Measurements from ENCODE around the gene UBAC2. TPM values are rescaled to one million over a fixed set of nuclear protein-coding genes. Genes with fewer than 3 reads are reported as not detected.

UBAC2 gene
- total and polyA plus RNA-seq, 2 donors (not counting 3 experiments of a cell fraction or from before 2014, with no cell fraction given), result 45.7 to 54.4 TPM

- no peak overlapping the region for H3K9ac ChIP-seq (replicated peaks; ENCODE audit: extremely low read depth, insufficient read depth, low read length)
- intact Hi-C loops (cut with micrococcal nuclease), result no loop called here
Observed at GRCh38 chr13:99421758-99422585, 221.3 kb downstream of the UBAC2 start.

More at GRCh38 chr13:99421758-99422585, 221.3 kb downstream of the UBAC2 start:
- Histone ChIP-seq H3K9me3 (replicated peaks; ENCODE audit: control insufficient read depth, insufficient read depth, low read length) (no peaks in the 10 kb centered on the region), H3K4me2 (ENCODE audit: insufficient read depth, low read length) (no peak overlapping the region), H2AFZ (ENCODE audit: low read depth, low read length) (no peak overlapping the region), H3K79me2 (ENCODE audit: control insufficient read depth, insufficient read depth, low read length) (no peaks in the 10 kb centered on the region), H3K4me1 (ENCODE audit: control insufficient read depth, extremely low read depth, insufficient read depth, low read length) (no peaks in the 10 kb centered on the region), H4K20me1 (replicated peaks; ENCODE audit: control insufficient read depth, extremely low read depth, insufficient read depth, low read length) (no peaks in the 10 kb centered on the region), H3K27ac (ENCODE audit: insufficient read depth, low read depth, low read length) (no peak overlapping the region), H3K36me3 (ENCODE audit: control insufficient read depth in 2 of 2, extremely low read depth in 1 of 2, insufficient read depth in 2 of 2, low read length in 2 of 2) (no peaks in the 10 kb centered on the region), H3K4me3 (replicated peaks in 1 of 3; ENCODE audit: insufficient read depth in 1 of 3, low read depth in 1 of 3, low read length in 3 of 3) (no peak overlapping the region), H3K9me1 (replicated peaks; ENCODE audit: control insufficient read depth, extremely low read depth, insufficient read depth, low read length) (no peaks in the 10 kb centered on the region), H3K27me3 (ENCODE audit: control insufficient read depth in 2 of 2, insufficient read depth in 2 of 2, low read length in 2 of 2) (peaks cover under 1 to 8% of the 10 kb centered on the region in 2 experiments)
- ChIA-PET CTCF (interaction anchor here (1.7 kb wide), 1 partner anchor 152 kb away, joined by 5 read pairs; no protein-coding TSS in a partner anchor), POLR2A (no interaction called here)
- DNase-seq (ENCODE audit: low read depth, low spot score) (no peak), FAIRE-seq (no peak)
- dilution Hi-C loops (cut with MboI; ENCODE audit: extremely low pct_ligation_motif_present, low sequenced_read_pairs), result no loop called here
- BruUV-seq (replicated peaks), result no TSS peak
- TF ChIP-seq CTCF (IDR thresholded peaks at IDR 0.05; ENCODE audit: extremely low read depth in 1 of 2, insufficient read depth in 1 of 2, low read depth in 1 of 2, low read length in 2 of 2), result no peak
- no peak for TF ChIP-seq MAX (IDR thresholded peaks at IDR 0.05; ENCODE audit: insufficient read depth, insufficient read length)
- TF ChIP-seq JUN (IDR thresholded peaks at IDR 0.05; ENCODE audit: borderline replicate concordance, insufficient read depth, insufficient read length, low read depth), result no peak
- TF ChIP-seq MYC (IDR thresholded peaks at IDR 0.05; ENCODE audit: low read depth, low read length), result no peak
- no peak for TF ChIP-seq EZH2 (IDR thresholded peaks at IDR 0.05; ENCODE audit: borderline replicate concordance, low read depth, low read length, severe bottlenecking)
- no peak for TF ChIP-seq GATA2 (IDR thresholded peaks at IDR 0.05; ENCODE audit: insufficient read depth, insufficient read length, low read depth, low read length)
- no peak for TF ChIP-seq FOS (IDR thresholded peaks at IDR 0.05; ENCODE audit: borderline replicate concordance, insufficient read depth, low read length)
- TF ChIP-seq POLR2AphosphoS5 (IDR thresholded peaks at IDR 0.05; ENCODE audit: insufficient read depth, low read depth, low read length), result no peak
- no peak for TF ChIP-seq POLR2A (IDR thresholded peaks at IDR 0.05; ENCODE audit: low read depth, low read length)
